ENCODE results near the gene NHLH1. TPM values are rescaled to one million over a fixed set of nuclear protein-coding genes. Genes with fewer than 3 reads are reported as not detected.

The NHLH1 gene
- total and polyA plus RNA-seq, 2 of the 13 experiments (the other 11 are each of a cell fraction or from before 2014, with no cell fraction given), result 0.11 to 0.57 TPM

DNA sequence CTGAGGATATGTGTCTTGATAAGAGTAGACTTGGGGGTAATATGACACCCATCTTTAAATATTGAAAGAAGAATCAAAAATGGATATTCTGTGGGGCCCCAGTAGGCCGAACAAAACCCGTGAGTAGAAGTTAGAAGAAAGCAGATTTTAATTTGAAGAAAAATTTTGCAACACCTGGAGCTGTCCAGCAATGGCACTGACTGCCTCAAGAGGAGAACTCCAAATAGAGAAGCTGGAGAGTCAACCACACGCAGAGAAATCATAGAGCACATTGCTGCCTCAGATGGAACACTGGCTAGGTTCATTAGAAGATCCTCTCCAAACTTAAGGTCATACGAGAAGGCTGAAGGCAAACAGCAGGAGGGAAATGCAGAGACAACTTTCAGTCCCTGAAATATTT, 6.8 kb downstream of the NHLH1 start:
- H3K9ac ChIP-seq (ENCODE audit: insufficient read depth, low read depth, low read length), result no peak overlapping the region
- BruUV-seq (replicated peaks), result no TSS peak
- H3K4me2 ChIP-seq (ENCODE audit: low read depth, low read length), result no peak overlapping the region
- WGBS (ENCODE audit: low lambda C conversion rate), result 19% methylated on average over 4 of the region's 4 CpGs
- no peaks in the 10 kb centered on the region for H3K36me3 ChIP-seq (replicated peaks in 1 of 2; ENCODE audit: control insufficient read depth in 1 of 2, insufficient read depth in 2 of 2, low read length in 2 of 2)
- DNase-seq (ENCODE audit: low spot score) (no peak), FAIRE-seq (no peak), ATAC-seq (no peak)
- H3K4me1 ChIP-seq (ENCODE audit: insufficient read depth, low read length), result peaks cover 8% of the 10 kb centered on the region
- intact Hi-C loops (cut with micrococcal nuclease; ENCODE audit: unreplicated experiment) (loop anchor here (10.0 kb wide), 1 partner anchor 179 kb away; the partner anchor contains the start of gene CASQ1), in situ Hi-C loops (cut with HindIII; ENCODE audit: extremely low pct_ligation_motif_present, low pct_unique_long_range_greater_than_20kb) (no loop called here)
- POLR2A ChIA-PET, result no interaction called here
- H2AFZ ChIP-seq (ENCODE audit: low read length), result no peak overlapping the region
- TF ChIP-seq MIER2 (CRISPR knock-in tag; IDR thresholded peaks at IDR 0.05) (peak; percentile 62; the same call in 1 of the 2 replicates), ELF4 (CRISPR knock-in tag; IDR thresholded peaks at IDR 0.05; ENCODE audit: borderline replicate concordance) (no peak)
- TF ChIP-seq, protein P1, sequence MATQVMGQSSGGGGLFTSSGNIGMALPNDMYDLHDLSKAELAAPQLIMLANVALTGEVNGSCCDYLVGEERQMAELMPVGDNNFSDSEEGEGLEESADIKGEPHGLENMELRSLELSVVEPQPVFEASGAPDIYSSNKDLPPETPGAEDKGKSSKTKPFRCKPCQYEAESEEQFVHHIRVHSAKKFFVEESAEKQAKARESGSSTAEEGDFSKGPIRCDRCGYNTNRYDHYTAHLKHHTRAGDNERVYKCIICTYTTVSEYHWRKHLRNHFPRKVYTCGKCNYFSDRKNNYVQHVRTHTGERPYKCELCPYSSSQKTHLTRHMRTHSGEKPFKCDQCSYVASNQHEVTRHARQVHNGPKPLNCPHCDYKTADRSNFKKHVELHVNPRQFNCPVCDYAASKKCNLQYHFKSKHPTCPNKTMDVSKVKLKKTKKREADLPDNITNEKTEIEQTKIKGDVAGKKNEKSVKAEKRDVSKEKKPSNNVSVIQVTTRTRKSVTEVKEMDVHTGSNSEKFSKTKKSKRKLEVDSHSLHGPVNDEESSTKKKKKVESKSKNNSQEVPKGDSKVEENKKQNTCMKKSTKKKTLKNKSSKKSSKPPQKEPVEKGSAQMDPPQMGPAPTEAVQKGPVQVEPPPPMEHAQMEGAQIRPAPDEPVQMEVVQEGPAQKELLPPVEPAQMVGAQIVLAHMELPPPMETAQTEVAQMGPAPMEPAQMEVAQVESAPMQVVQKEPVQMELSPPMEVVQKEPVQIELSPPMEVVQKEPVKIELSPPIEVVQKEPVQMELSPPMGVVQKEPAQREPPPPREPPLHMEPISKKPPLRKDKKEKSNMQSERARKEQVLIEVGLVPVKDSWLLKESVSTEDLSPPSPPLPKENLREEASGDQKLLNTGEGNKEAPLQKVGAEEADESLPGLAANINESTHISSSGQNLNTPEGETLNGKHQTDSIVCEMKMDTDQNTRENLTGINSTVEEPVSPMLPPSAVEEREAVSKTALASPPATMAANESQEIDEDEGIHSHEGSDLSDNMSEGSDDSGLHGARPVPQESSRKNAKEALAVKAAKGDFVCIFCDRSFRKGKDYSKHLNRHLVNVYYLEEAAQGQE (IDR thresholded peaks at IDR 0.05; ENCODE audit: borderline replicate concordance in 1 of 2, low read depth in 1 of 2, low read length in 2 of 2), result peak; percentile 11 to 88; a peak in 3 of 4 replicates
- CTCF ChIA-PET (ENCODE audit: low intra/inter-chr PET ratio, low total read pairs), result no interaction called here
- no peak overlapping the region for H3K4me3 ChIP-seq (replicated peaks in 1 of 3; ENCODE audit: insufficient read depth in 1 of 3, low read depth in 2 of 3, low read length in 3 of 3)
- no peaks in the 10 kb centered on the region for H3K79me2 ChIP-seq (ENCODE audit: insufficient read depth, low read length)
- H3K27ac ChIP-seq (ENCODE audit: extremely low read length, insufficient read depth, low read length), result no peak overlapping the region
- no peaks in the 10 kb centered on the region; a peak in 3 of 5 replicates for H3K27me3 ChIP-seq (ENCODE audit: control insufficient read depth in 1 of 2, insufficient read depth in 2 of 2, low read length in 2 of 2)
- H3K9me3 ChIP-seq (ENCODE audit: low read length), result no peaks in the 10 kb centered on the region
- no peaks in the 10 kb centered on the region for H4K20me1 ChIP-seq (ENCODE audit: insufficient read depth, low read length)
